ENCODE data around the gene PPP1R3C.

The PPP1R3C gene

DNA sequence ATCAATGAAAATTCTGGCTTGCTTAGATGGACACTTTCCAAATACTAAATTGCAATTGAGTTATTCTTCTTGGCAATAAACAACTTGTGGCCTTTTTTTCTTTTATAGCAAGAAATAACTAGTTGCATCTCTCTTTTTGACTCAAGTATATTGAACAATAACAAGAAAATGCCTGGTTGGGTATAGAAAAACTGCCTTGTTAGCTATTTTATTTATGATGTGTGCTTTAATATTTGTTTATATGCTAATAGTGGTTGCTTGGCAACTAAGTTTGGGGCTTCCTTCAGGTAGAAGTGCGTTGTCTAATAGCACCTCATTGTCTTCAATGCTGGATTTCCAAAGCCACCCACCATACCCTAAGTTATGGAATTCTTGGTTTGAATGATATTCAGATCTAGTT lies 30.1 kb upstream of the PPP1R3C start:
- Histone ChIP-seq H3K9ac (ENCODE audit: low read depth, low read length, poor library complexity, severe bottlenecking) (no peak overlapping the region), H3K4me1 (ENCODE audit: insufficient read depth, low read length, poor library complexity, severe bottlenecking) (no peaks in the 10 kb centered on the region)
- TF ChIP-seq, protein P1, sequence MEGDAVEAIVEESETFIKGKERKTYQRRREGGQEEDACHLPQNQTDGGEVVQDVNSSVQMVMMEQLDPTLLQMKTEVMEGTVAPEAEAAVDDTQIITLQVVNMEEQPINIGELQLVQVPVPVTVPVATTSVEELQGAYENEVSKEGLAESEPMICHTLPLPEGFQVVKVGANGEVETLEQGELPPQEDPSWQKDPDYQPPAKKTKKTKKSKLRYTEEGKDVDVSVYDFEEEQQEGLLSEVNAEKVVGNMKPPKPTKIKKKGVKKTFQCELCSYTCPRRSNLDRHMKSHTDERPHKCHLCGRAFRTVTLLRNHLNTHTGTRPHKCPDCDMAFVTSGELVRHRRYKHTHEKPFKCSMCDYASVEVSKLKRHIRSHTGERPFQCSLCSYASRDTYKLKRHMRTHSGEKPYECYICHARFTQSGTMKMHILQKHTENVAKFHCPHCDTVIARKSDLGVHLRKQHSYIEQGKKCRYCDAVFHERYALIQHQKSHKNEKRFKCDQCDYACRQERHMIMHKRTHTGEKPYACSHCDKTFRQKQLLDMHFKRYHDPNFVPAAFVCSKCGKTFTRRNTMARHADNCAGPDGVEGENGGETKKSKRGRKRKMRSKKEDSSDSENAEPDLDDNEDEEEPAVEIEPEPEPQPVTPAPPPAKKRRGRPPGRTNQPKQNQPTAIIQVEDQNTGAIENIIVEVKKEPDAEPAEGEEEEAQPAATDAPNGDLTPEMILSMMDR (conservative IDR thresholded peaks at IDR 0.05; ENCODE audit: low read length): no peak
- TF ChIP-seq EZH2phosphoT487 (IDR thresholded peaks at IDR 0.05; ENCODE audit: borderline replicate concordance): no peak

DNA sequence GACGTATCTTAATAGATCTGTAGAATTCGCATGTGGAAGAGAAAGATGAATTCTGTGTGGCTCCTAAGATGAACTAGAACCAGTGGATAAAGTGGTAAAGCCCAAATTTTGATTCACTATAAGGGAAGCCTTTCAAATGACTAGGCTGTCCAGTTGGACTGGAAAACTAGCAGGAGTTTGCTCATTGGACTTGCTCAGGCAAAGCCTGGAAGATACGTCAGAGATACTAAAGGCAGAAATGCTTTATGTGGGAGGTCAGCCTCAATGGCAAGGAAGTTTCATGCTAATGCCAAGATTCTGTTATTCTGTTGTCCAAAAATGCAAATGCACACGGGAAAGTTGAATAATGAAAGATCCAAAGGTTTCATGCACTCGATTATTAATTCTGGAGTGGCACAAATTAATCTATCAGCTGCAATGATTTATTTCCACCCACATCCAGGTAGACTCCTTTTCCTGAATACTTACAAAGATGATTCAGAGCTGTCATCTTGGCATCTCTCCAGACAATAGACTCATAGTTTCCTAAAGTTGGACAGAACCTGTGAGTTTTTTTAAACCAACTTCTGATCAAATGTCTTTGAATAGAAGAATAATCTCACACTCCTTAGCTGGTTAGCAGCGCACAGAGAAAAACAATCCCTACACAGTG lies 20.5 kb upstream of the PPP1R3C start:
- Histone ChIP-seq H4K20me1 (ENCODE audit: insufficient read depth, low read length, poor library complexity, severe bottlenecking) (no peaks in the 10 kb centered on the region), H3K4me2 (ENCODE audit: low read depth, low read length, poor library complexity, severe bottlenecking) (no peak overlapping the region), H3K9me2 (replicated peaks; ENCODE audit: low read depth, low read length) (no peaks in the 10 kb centered on the region), H3K9me3 (ENCODE audit: insufficient read depth, low read depth, low read length) (no peaks in the 10 kb centered on the region), H3K36me3 (ENCODE audit: insufficient read depth, low read length) (no peaks in the 10 kb centered on the region), H3K27me3 (ENCODE audit: insufficient read depth, low read length, poor library complexity, severe bottlenecking) (no peaks in the 10 kb centered on the region), H3K4me3 (ENCODE audit: low read length, poor library complexity, severe bottlenecking) (no peak overlapping the region), H3K4me1 (ENCODE audit: insufficient read depth, low read length, poor library complexity, severe bottlenecking) (no peaks in the 10 kb centered on the region), H2AFZ (ENCODE audit: low read length) (no peak overlapping the region), H3K9ac (ENCODE audit: low read depth, low read length, poor library complexity, severe bottlenecking) (no peak overlapping the region), H3F3A (ENCODE audit: low read depth) (no peaks in the 10 kb centered on the region), H3K79me2 (ENCODE audit: insufficient read depth, low read length) (no peaks in the 10 kb centered on the region)
- TF ChIP-seq, protein P1 (conservative IDR thresholded peaks at IDR 0.05; ENCODE audit: low read length): no peak
- TF ChIP-seq EZH2phosphoT487 (IDR thresholded peaks at IDR 0.05; ENCODE audit: borderline replicate concordance): no peak

More for the DNA sequence above, 30.1 kb upstream of the PPP1R3C start:
- no peak overlapping the region for H3K4me2 ChIP-seq (ENCODE audit: low read depth, low read length, poor library complexity, severe bottlenecking)
- no peaks in the 10 kb centered on the region for H3K36me3 ChIP-seq (ENCODE audit: insufficient read depth, low read length)
- H4K20me1 ChIP-seq (ENCODE audit: insufficient read depth, low read length, poor library complexity, severe bottlenecking): no peaks in the 10 kb centered on the region
- no peak overlapping the region for H2AFZ ChIP-seq (ENCODE audit: low read length)
- H3K9me2 ChIP-seq (replicated peaks; ENCODE audit: low read depth, low read length): no peaks in the 10 kb centered on the region
- no peak overlapping the region for H3K4me3 ChIP-seq (ENCODE audit: low read length, poor library complexity, severe bottlenecking)
- no peaks in the 10 kb centered on the region for H3K79me2 ChIP-seq (ENCODE audit: insufficient read depth, low read length)
- H3F3A ChIP-seq (ENCODE audit: low read depth): no peaks in the 10 kb centered on the region
- no peaks in the 10 kb centered on the region for H3K9me3 ChIP-seq (ENCODE audit: insufficient read depth, low read depth, low read length)
- no peaks in the 10 kb centered on the region for H3K27me3 ChIP-seq (ENCODE audit: insufficient read depth, low read length, poor library complexity, severe bottlenecking)

DNA sequence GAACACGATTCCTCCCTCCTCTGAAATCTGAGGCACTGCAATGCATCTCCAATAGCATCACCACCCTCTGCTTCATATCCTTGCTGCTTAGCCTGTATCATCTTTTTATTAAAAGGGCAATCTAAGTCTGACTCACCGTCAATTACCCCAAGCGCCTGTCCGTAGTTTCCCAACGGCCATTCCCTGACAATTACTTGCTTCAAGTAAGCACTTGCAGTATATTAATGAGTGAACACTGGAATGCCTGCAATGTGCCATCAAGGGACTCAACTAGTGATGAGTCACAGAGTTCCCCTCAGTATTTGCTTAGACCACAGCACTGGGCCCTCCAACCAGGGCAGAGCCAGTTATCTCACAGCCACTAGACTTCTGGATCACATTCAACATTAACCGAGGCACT lies 19.5 kb upstream of the PPP1R3C start:
- no peaks in the 10 kb centered on the region for H3K4me1 ChIP-seq (ENCODE audit: insufficient read depth, low read length, poor library complexity, severe bottlenecking)
- no peaks in the 10 kb centered on the region for H3K79me2 ChIP-seq (ENCODE audit: insufficient read depth, low read length)
- H2AFZ ChIP-seq (ENCODE audit: low read length): no peak overlapping the region
- H3K9me2 ChIP-seq (replicated peaks; ENCODE audit: low read depth, low read length): no peaks in the 10 kb centered on the region
- no peak overlapping the region for H3K9ac ChIP-seq (ENCODE audit: low read depth, low read length, poor library complexity, severe bottlenecking)
- no peaks in the 10 kb centered on the region for H3K36me3 ChIP-seq (ENCODE audit: insufficient read depth, low read length)
- H3K27me3 ChIP-seq (ENCODE audit: insufficient read depth, low read length, poor library complexity, severe bottlenecking): no peaks in the 10 kb centered on the region
- no peaks in the 10 kb centered on the region for H3K9me3 ChIP-seq (ENCODE audit: insufficient read depth, low read depth, low read length)
- H3K4me2 ChIP-seq (ENCODE audit: low read depth, low read length, poor library complexity, severe bottlenecking): no peak overlapping the region
- TF ChIP-seq, protein P1 (conservative IDR thresholded peaks at IDR 0.05; ENCODE audit: low read length): no peak
- TF ChIP-seq EZH2phosphoT487 (IDR thresholded peaks at IDR 0.05; ENCODE audit: borderline replicate concordance): no peak
- no peak overlapping the region for H3K4me3 ChIP-seq (ENCODE audit: low read length, poor library complexity, severe bottlenecking)
- no peaks in the 10 kb centered on the region for H3F3A ChIP-seq (ENCODE audit: low read depth)
- no peaks in the 10 kb centered on the region for H4K20me1 ChIP-seq (ENCODE audit: insufficient read depth, low read length, poor library complexity, severe bottlenecking)
